ENCODE data around the gene POU1F1. TPM values are rescaled to one million over a fixed set of nuclear protein-coding genes. Genes with fewer than 3 reads are reported as not detected.

The POU1F1 gene
- total and polyA plus RNA-seq, 4 donors: not detected

Small RNA genes within 50 kb of the gene (microRNA-seq; reads per million reads assigned to microRNA genes)
- gene MIR4795: 0 reads per million in 2 donors

Other genes with a start within 250 kb of the POU1F1 start
- gene CHMP2B, start 49.3 kb downstream of the POU1F1 start, total RNA-seq: 10 to 100 TPM; 43.7 to 51.3 TPM
- gene CHMP2B, start 49.3 kb downstream of the POU1F1 start, polyA plus RNA-seq: 10 to 100 TPM; 29.7 to 48.2 TPM

All from aorta (tissue), 4 donors.